HT1080 (cell line): ENCODE measurements around the gene IFI6. TPM values are rescaled to one million over a fixed set of nuclear protein-coding genes. Genes with fewer than 3 reads are reported as not detected.
"Not testable (repeated sequence)": the region's sequence is repeated elsewhere in the genome, so short reads cannot be mapped to it uniquely, and the experiment has no call there.

Source experiments
- DNase-seq: peaks from one replicate; pipeline ENCODE4 v3.0.0-alpha.2; 2015; ENCODE audit warnings: low read depth
- total RNA-seq: library from RNA; depleted of rRNA; stranded (reverse); fragments of >200 nt; shearing (Covaris generic); gene quantifications from 2 replicates; pipeline ENCODE4 v1.2.3, GENCODE V29; 2014

IFI6 gene
- total RNA-seq, 1 experiment from 2014 or later, result 9.5 TPM

DNA sequence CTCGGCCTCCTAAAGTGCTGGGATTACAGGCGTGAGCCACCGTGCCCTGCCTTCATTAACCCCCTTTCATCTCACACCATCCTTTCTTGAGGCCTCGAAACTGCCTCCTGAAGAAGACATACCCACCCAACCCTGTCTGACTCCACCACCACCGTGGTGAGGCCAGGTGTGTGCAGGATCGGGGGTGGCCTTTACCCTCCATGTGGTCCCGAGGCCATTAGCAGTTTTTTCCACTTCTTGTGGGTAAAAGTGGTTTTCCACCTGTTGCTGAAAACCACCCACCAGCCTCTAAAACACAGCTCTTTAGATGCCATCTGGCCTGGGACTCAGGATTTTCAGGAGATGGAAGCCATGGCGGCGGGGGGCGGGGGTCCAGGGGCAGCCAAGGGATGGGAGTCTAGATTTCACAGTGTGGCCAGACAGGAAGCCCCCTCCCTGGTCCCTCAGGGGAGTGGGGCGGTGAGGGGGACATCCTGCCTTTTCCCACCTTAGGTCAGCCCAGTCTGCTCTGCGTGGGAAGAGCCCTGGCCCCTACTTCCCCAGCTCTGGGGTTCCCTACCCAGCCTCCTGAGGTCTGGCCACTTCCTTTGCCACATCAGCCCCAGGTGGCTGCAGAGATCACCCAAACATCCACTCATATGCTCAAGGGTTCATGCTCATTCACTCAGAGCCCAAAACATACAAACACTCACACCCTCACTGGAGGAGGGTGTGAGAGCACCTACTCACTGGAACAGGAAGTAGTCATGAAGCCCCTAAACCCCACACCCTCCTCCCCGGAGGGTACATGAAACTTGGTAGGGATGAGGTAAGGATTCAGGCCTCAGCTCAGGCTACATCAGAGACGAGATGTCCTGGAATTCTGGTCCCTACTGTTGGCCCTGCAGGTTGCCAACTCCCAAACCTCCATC is 39.4 kb downstream of the IFI6 start:
- no peak for DNase-seq

- no peak for DNase-seq
These were observed 41.0 kb downstream of the IFI6 start for GRCh38 chr1:27630859-27631491.

DNA sequence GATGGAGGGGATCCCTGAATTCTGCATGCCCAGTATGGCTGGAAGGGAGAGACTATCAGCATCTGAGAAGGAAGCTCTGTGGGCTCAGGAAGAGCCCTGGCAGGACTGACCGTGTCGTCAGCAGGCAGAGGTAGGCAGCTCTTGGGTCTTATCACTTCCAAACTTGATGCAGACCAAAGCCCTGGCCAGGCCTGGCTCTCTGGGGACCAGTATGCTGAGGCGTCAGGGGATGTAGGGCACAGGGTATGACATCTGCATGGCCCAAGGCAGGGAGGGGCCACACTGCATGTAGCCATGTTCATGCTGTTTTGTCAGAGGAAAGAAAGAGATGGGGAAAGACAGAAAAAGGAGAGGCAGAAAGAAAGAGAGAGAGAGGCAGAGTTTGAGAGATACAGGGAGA is 43.3 kb downstream of the IFI6 start:
- DNase-seq, result no peak

DNA sequence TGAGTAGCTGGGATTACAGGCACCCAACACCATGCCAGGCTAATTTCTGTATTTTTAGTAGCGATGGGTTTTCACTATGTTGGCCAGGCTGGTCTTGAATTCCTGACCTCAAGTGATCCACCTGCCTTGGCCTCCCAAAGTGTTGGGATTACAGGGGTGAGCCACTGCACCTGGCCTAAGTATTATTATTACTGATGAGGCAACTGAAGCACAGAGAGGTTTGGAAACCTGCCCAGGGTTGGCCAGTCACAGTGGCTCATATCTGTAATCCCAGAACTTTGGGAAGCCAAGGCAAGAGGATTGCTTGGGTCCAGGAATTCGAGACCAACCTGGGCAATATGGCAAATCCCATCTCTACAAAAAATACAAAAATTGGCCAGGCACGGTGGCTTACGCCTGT is 44.3 kb downstream of the IFI6 start:
- DNase-seq, result not testable (repeated sequence)

- no peak for DNase-seq
These were observed 44.9 kb downstream of the IFI6 start for GRCh38 chr1:27627061-27627460.

DNA sequence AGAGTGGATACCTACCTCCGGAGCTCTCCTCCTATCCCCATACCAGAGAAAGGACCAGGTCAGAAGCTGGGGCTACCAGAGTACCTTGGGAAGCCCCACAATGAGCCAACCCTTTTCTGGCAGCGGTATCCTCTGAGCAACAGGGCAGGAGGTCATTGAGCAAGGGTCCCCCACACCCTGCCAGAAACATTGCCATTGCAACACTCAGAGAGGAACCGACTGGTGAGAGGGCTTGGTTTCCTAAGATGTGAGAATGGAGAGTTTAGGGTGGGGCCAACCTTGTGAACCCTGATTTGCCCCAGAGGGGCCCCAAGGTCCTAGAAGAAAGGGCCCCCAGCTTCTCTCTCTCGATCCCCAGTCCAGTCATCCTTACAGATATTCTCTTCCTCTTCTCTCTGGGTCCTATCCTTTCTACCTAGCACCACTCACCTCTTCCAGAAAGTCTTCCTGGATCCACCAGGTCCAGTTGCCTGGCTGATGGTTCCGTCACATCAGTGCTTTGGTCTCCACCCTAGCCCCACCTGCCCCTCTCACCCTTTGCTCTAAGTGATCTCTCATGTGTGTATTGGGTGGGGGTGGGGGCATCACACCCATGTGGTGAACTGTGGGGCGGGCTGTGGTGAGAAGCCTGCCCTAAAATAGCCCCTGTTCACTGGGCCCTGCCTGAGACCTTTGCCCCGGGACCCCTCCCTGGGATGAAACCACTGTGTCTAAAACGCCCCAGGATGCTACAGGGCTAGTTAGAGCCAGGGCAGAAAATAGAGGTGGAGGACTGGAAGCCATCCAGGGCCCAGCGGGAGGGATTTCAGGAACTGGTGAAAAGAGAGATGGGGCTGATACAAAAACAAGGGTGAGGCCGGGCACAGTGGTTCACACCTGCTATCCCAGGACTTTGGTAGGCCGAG is 45.7 kb downstream of the IFI6 start:
- DNase-seq, result no peak

- no peak for DNase-seq
These were observed 47.4 kb downstream of the IFI6 start for GRCh38 chr1:27624467-27625178.

DNA sequence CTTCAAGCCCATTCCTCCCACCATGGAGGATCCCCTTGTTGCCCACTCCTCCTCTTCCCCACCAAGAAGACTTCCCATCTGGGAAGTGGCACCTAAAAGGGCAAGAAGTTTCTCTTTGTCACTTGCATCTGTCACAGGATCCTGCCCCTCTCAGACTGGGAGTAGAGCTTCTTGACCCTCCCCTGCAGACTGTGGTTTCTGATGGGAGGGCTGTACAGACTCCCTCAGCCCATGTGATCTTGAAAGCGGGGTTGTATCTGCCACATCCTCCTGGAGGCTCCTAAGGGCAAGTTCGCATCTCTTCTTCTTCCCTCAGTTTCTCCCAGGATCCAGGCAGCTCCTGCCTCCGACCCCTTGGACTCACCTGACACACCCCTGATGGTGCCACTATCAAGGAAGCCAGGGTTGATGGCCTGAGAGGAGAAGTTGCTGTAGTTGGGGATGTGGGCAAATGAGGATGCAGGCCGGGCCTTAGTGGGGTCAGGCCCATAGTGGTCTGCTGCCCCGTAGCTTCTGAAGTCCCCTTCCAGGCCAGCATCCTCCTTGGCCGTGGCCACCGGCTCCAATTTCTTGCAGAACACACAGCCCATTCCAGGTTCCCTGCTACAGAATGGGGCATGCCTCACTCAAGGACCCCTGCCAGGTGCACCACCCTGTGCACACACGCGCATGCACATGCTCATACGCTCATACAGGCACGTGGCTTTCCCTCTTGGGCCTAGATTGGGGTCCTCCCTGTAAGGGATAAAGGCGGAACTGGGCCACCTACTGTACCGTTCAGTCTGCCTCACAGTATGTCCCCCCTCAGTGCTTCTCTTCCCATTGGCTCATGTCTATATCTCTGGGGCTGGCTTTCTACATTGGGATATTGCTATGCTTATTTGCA is 48.4 kb downstream of the IFI6 start:
- DNase-seq, result no peak

- DNase-seq, result no peak
These were observed 49.2 kb downstream of the IFI6 start for GRCh38 chr1:27622828-27623227.

DNA sequence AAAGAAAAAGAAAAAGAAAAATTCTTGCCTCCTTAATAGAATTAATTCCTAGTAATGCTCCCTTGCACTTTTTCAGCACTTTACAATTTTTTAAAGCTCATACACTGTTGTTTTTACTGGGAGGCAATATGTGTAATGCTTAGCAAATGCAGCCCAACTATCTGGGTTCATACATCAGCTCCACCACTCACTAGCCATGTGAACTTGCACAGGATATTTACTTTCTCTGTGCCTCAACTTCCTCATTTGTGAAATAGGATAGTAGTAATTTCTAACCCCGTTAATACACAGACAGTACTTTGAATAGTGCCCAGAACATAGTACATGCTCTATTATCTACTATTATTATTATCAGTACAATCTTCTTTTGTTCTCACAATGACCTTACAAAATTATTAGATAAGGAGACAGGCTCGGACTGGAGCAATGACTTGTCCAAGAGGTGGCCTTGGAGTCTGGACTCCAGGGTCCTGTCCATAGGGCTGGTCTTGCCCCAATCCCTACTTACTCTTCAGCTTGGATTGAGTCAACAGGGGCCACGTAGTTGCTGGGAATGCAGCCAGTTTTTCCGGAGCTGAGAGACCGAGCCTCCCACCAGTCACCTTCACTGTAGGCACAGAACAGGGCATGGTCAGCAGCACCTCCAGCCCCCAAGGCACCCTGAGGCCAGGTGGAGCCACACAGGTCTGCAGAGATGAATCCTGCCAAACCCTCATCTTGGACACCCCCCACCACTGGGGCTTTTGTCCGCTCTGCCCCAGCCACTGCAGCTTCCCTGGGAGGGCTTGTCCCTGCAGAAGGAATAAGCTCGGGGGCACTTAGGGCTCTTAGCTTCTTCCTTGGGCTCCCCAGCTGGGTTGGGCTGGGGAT is 50.7 kb downstream of the IFI6 start:
- peak; percentile 56 for DNase-seq

DNA sequence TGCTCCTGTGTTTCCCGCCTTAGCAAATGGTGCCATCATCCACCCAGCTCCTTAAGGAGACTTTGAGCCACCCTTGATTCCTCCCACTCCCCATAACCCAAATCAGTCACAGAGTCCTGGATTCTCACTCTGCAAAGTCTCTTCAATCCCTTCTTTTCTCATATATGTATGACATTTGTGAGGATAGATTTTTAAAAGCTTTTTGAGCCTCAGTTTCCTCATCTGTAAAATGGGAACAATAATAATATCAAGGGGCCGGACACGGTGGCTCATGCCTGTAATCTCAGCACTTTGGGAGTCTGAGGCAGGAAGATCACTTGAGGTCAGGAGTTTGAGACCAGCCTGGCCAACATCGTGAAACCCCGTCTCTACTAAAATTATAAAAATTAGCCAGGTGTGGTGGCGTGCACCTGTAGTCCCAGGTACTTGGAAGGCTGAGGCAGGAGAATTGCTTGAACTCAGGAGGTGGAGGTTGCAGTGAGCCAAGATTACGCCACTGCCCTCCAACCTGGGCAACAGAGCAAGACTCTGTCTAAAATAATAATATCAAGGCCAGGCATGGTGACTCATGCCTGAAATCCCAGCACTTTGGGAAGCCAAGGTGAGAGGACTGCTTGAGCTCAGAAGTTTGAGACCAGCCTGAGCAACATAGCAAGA is 52.1 kb downstream of the IFI6 start:
- not testable (repeated sequence) for DNase-seq

DNA sequence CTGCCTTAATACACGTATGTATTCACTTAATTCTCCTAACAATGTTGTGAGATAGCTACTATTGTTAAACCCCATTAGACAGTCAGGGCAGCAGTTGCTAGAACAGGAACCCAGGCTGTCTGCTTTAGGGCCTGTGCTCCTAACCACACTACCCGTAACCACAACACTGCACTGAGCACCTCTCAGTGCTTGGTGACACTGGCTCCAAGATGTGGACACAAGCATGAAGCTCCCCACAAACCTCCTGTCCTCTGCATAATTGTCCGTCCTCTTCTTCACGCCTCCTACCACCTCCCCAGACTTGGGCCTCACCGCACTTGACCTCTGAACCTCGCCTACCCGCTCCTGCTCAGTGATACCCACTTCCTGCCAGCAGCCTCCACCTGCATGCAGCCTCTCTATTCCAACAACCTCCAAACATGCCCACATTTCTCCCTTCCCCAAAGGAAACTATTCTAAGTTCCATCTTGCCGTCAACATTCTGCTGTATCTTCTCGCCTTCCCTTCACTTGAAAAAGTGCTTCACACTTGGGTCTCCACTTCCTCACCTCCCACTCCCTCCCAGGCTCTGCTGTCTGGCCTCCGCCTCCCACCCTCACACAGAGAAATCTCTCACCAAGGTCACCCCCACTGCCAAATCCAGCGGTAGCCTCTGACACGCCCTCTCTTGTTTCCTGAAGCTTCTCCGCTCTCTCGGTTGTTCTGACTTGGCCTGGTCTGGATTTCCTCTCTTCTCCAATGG is 53.5 kb downstream of the IFI6 start:
- no peak for DNase-seq

- DNase-seq, result no peak
These were observed 54.6 kb downstream of the IFI6 start for GRCh38 chr1:27617420-27617819.

GRCh38 chr1:27616441-27616840 is 55.6 kb downstream of the IFI6 start:
- DNase-seq, result no peak
